Lower leg skin (tissue), 4 donors: Measurements from ENCODE around the gene ALKBH3. TPM values are rescaled to one million over a fixed set of nuclear protein-coding genes. Genes with fewer than 3 reads are reported as not detected.

ENCODE experiments used
- DNase-seq, 2 donors: peaks; one replicate each; pipeline ENCODE4 v3.0.0-alpha.2; 2019; ENCODE audit warnings: low spot score in 2 of 2
- H3K4me3 ChIP-seq: fragments of 200-600 bp; sonication (generic); 2 replicates; pipeline ENCODE4 v1.5.1; 2017; ENCODE audit warnings: mild to moderate bottlenecking, low read depth; ENCODE audit not compliant: poor library complexity, severe bottlenecking
- CTCF ChIP-seq, 3 donors: fragments of 450-650 bp; IDR thresholded peaks; one replicate each; pipeline ENCODE4 v1.5.1; 2016; ENCODE audit warnings: antibody characterized with exemption in 3 of 3, mild to moderate bottlenecking in 3 of 3, moderate library complexity in 2 of 3
- POLR2A ChIP-seq, 2 donors: fragments of 450-650 bp; IDR thresholded peaks; one replicate each; pipeline ENCODE4 v1.6.1; 2016 to 2017; ENCODE audit warnings: antibody characterized with exemption in 2 of 2, mild to moderate bottlenecking in 1 of 2, moderate library complexity in 1 of 2
- WGBS, 2 donors: methylation state at CpG; one replicate each; pipeline ENCODE4 v1.1.5; 2018; 5-methylcytosine and 5-hydroxymethylcytosine counted together
- intact Hi-C: fragments of 100-400 bp; cut with DNase I; formaldehyde crosslinking; loops from one replicate; pipeline ENCODE4 v1.15.0; 2023; ENCODE audit warnings: low total_unique reads
- total RNA-seq, 4 donors: library from RNA; depleted of rRNA; stranded (reverse); fragments of >200 nt; gene quantifications; one replicate each; pipeline ENCODE4 v1.1.0, GENCODE V29; 2016

The ALKBH3 gene
- total RNA-seq, 4 donors from 2014 or later: 34.0 to 43.9 (median 39.8) TPM

DNA sequence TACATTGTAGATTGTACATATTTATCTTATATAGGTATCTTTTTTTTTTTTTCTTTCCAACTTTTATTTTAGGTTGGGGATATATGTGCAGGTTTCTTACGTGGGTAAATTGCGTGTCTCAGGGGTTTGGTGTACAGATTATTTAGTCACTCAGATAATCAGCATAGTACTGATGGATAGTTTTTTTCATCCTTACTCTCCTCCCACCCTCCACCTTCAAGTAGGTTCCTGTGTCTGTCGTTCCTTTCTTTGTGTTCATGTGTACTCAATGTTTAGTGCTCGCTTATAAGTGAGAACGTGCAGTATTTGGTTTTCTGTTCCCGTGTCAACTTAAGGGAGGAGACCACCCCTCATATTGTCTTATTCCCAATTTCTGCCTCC lies 71.4 kb downstream of the ALKBH3 start:
- WGBS, 2 donors: 89% methylated on average over 6 of the region's 6 CpGs
- intact Hi-C loops: no loop called here
- TF ChIP-seq POLR2A (IDR thresholded peaks at IDR 0.05) (no peak), CTCF (IDR thresholded peaks at IDR 0.05) (no peak)
- no peak overlapping the region for H3K4me3 ChIP-seq
- no peak for DNase-seq

GRCh38 chr11:43952401-43953342 lies 72.0 kb downstream of the ALKBH3 start:
- H3K4me3 ChIP-seq: no peak overlapping the region
- TF ChIP-seq CTCF (IDR thresholded peaks at IDR 0.05) (no peak), POLR2A (IDR thresholded peaks at IDR 0.05) (no peak)
- WGBS, 2 donors: 78 to 84% methylated on average over 12 of the region's 12 CpGs
- intact Hi-C loops: no loop called here
- DNase-seq: peak in 1 of 2 donors; percentile 62

DNA sequence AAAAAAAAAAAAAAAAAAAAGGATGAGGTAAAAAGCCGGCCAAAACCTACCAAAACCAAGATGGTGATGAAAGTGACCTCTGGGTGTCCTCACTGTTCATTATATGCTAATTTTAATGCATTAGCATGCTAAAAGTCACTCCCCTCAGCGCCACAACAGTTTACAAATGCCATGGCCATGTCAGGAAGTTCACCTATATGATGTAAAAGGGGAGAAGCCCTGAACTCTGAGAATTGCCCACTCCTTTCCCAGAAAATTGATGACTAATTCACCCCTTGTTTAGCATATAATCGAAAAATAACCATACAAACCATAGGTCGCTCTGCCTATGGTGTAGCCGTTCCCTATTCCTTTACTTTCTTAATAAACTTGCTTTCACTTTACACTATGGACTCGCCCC lies 72.9 kb downstream of the ALKBH3 start:
- intact Hi-C loops: no loop called here
- H3K4me3 ChIP-seq: no peak overlapping the region
- DNase-seq: no peak
- WGBS, 2 donors: 86 to 94% methylated on average over 6 of the region's 6 CpGs
- TF ChIP-seq POLR2A (IDR thresholded peaks at IDR 0.05) (no peak), CTCF (IDR thresholded peaks at IDR 0.05) (no peak)

DNA sequence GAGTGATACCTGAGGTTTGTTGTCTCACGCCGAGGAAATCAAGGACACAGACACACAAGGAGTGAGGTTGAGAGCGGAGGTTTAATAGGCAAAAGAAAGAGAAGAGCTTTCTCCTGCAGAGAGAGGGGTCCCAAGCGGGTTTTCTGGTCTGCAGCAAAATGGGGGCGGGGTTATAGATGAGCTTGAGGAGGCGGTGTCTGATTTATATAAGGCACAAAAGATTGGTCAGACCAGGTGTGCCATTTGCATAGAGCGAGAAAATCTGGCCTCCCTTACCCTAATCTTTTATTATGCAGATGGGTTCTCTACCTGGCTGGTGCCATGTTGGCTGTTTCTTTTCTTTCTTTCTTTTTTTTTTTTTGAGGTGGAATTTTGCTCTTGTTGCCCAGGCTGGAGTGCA lies 73.6 kb downstream of the ALKBH3 start:
- intact Hi-C loops: no loop called here
- DNase-seq: peak in 1 of 2 donors; percentile 52
- no peak overlapping the region for H3K4me3 ChIP-seq
- WGBS, 2 donors: 89 to 91% methylated on average over 7 of the region's 7 CpGs
- TF ChIP-seq POLR2A (IDR thresholded peaks at IDR 0.05): no peak
- no peak for TF ChIP-seq CTCF (IDR thresholded peaks at IDR 0.05)

DNA sequence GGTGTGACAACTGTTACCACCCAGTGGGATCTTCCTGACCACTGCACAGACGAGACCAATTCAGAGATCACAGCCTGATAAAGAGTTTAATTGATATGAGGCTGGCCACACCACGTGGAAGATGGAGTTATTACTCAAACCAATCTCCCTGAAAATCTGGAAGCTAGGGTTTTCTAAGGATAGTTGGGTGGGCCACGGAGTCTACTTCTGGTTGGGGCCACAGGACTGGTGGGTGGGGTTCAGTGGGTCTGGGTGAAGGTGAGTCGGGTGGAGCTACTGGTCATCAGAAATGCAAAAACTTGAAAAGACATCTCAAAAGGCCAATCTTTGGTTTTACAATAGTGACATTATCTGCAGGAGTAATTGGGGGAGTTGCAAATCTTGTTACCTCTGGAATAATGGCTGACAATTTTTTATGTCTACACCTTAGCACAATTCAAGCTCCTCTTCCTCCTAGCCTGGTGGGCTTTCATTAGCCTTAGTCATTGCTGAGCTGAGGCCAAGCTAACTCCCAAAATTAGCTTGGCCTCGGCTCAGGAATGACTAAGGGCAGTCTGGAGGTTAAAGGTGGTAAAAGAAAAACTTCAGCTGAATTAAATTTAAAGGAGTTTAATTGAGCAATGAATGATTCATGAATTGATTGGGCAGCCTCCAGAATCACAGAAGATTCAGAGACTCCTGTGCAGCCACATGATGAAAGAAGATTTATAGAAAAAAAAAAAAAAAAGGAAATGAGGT lies 74.9 kb downstream of the ALKBH3 start:
- H3K4me3 ChIP-seq: no peak overlapping the region
- no peak for TF ChIP-seq CTCF (IDR thresholded peaks at IDR 0.05)
- no peak for TF ChIP-seq POLR2A (IDR thresholded peaks at IDR 0.05)
- WGBS, 2 donors: 69 to 71% methylated on average over 5 of the region's 5 CpGs
- peak in 1 of 2 donors; percentile 57 for DNase-seq
- intact Hi-C loops: no loop called here
